Astrocyte (in vitro differentiated cells and primary cell): ENCODE measurements around the gene ZFP1.

ENCODE experiments used
- EZH2 ChIP-seq: IDR thresholded peaks from 2 replicates; pipeline ENCODE4 v1.6.1; 2012; ENCODE audit warnings: mild to moderate bottlenecking, low read length, inconsistent platforms; ENCODE audit not compliant: insufficient read depth
- TF ChIP-seq, protein P1 (sequence below): IDR thresholded peaks from 2 replicates; pipeline ENCODE4 v1.5.1; 2011; ENCODE audit warnings: low read depth, mild to moderate bottlenecking, inconsistent platforms, low read length, moderate library complexity; ENCODE audit not compliant: insufficient read depth

DNA sequence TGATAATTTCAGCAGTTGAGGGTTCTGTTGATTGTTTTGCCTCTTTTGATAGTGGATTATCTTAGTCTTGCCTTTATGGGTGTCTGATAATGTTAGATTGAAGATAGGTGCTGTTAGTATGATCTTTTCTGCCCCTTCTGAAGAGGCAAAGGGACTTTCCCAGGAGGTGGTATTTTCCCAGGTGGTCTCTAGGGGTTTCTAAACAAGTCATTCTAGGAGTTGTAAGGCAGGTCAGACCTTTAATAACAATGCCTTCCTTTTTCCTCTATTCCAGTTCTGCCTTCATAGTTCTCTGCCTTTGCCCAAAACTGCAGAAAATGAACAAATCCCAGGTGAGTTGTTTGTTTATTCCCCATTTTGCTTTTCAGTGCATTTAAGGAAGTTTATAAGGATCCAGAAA is 4.3 kb downstream of the ZFP1 start:
- TF ChIP-seq, protein P1, sequence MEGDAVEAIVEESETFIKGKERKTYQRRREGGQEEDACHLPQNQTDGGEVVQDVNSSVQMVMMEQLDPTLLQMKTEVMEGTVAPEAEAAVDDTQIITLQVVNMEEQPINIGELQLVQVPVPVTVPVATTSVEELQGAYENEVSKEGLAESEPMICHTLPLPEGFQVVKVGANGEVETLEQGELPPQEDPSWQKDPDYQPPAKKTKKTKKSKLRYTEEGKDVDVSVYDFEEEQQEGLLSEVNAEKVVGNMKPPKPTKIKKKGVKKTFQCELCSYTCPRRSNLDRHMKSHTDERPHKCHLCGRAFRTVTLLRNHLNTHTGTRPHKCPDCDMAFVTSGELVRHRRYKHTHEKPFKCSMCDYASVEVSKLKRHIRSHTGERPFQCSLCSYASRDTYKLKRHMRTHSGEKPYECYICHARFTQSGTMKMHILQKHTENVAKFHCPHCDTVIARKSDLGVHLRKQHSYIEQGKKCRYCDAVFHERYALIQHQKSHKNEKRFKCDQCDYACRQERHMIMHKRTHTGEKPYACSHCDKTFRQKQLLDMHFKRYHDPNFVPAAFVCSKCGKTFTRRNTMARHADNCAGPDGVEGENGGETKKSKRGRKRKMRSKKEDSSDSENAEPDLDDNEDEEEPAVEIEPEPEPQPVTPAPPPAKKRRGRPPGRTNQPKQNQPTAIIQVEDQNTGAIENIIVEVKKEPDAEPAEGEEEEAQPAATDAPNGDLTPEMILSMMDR, result no peak
- TF ChIP-seq EZH2, result no peak
